KMS-11 (cell line): ENCODE results near the gene RSPH6A.

Source experiments
- H2AFZ ChIP-seq: fragments of 200-600 bp; sonication (generic); 2 replicates; pipeline ENCODE4 v1.6.1; 2016; ENCODE audit warnings: antibody characterized with exemption, mixed run types, low read depth
- H3K27ac ChIP-seq: fragments of 200-600 bp; sonication (generic); 2 replicates; pipeline ENCODE4 v1.6.1; 2016; ENCODE audit warnings: mild to moderate bottlenecking, mixed run types
- H3K27me3 ChIP-seq: fragments of 200-600 bp; sonication (generic); 2 replicates; pipeline ENCODE4 v1.6.1; 2017; ENCODE audit warnings: mild to moderate bottlenecking, low read depth, mixed run types, moderate library complexity; ENCODE audit not compliant: insufficient read depth
- H3K36me3 ChIP-seq: fragments of 200-600 bp; sonication (generic); 2 replicates; pipeline ENCODE4 v1.6.1; 2017; ENCODE audit warnings: mild to moderate bottlenecking, mixed run types; ENCODE audit not compliant: insufficient read depth
- H3K4me1 ChIP-seq: fragments of 200-600 bp; sonication (generic); 2 replicates; pipeline ENCODE4 v1.6.1; 2016; ENCODE audit warnings: mild to moderate bottlenecking, low read depth, mixed run types; ENCODE audit not compliant: poor library complexity, severe bottlenecking
- H3K4me2 ChIP-seq: fragments of 200-600 bp; sonication (generic); 2 replicates; pipeline ENCODE4 v1.7.0; 2016; ENCODE audit warnings: mild to moderate bottlenecking, mixed run types
- H3K4me3 ChIP-seq: fragments of 200-600 bp; sonication (generic); IDR thresholded peaks from 2 replicates; pipeline ENCODE4 v1.6.1; 2017; ENCODE audit warnings: low read depth, low read length, mixed read lengths; ENCODE audit not compliant: insufficient read depth
- H3K79me2 ChIP-seq: fragments of 200-600 bp; sonication (generic); 2 replicates; pipeline ENCODE4 v1.6.1; 2016; ENCODE audit warnings: low read depth, mixed run types; ENCODE audit not compliant: insufficient read depth
- H3K9ac ChIP-seq: fragments of 200-600 bp; sonication (generic); 2 replicates; pipeline ENCODE4 v1.6.1; 2016; ENCODE audit warnings: mild to moderate bottlenecking, mixed run types
- H4K20me1 ChIP-seq: fragments of 200-600 bp; sonication (generic); 2 replicates; pipeline ENCODE4 v1.6.1; 2016; ENCODE audit warnings: mild to moderate bottlenecking, mixed run types; ENCODE audit not compliant: insufficient read depth
- CTCF ChIP-seq: fragments of 200-600 bp; sonication (generic); conservative IDR thresholded peaks from 2 replicates; pipeline ENCODE4 v1.6.1; 2017; ENCODE audit warnings: low read depth, mild to moderate bottlenecking, antibody characterized with exemption, low read length, moderate library complexity, mixed read lengths

RSPH6A gene

DNA sequence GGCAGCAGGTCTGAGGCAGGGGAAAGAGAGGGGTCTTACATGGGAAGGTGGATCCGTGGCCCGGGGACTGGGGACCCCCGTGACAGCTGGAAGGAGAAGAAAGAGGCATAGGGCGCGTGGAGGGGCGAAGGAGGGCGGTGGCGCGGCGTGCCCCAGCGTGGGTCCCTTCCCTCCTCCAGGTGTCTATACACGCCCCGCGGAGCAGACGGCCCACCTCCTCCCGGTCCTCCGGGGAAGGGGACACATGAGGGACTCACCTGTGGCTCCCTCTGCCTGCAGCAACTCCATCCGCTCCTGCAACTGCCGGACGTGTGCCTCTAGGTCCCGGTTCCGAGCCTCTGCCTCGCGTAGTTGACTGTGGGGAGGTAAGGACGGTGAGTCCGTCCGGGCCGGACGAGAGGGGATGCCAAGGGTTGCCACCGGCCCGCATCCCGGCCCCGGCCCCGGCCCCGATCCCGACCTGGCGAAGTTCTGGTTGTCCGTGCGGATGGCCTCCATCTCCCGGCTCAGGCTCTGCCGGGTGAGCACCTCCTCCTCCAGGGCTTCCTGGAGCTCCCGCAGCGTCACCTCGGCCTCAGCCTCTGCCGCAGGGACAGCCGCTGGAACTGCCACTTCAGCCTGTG is 43.7 kb downstream of the RSPH6A start:
- H3K9ac ChIP-seq, result no peak overlapping the region
- H3K36me3 ChIP-seq, result no peaks in the 10 kb centered on the region
- no peaks in the 10 kb centered on the region for H4K20me1 ChIP-seq
- H3K4me1 ChIP-seq, result peaks cover 17% of the 10 kb centered on the region
- no peaks in the 10 kb centered on the region for H3K79me2 ChIP-seq
- H3K27me3 ChIP-seq, result peaks cover 6% of the 10 kb centered on the region
- H3K4me3 ChIP-seq, result no peak overlapping the region
- TF ChIP-seq CTCF, result no peak
- peak overlapping the region; percentile 98; the same call in 1 of the 2 replicates for H3K4me2 ChIP-seq
- no peak overlapping the region for H3K27ac ChIP-seq
- H2AFZ ChIP-seq, result no peak overlapping the region

GRCh38 chr19:45770192-45771101 is 44.7 kb downstream of the RSPH6A start:
- H3K9ac ChIP-seq, result peak overlapping the region; percentile 16; the same call in 1 of the 2 replicates
- H3K4me1 ChIP-seq, result peaks cover 17% of the 10 kb centered on the region
- H4K20me1 ChIP-seq, result no peaks in the 10 kb centered on the region
- H3K27ac ChIP-seq, result peak overlapping the region; percentile 45; the same call in 1 of the 2 replicates
- H3K36me3 ChIP-seq, result no peaks in the 10 kb centered on the region
- peak overlapping the region; percentile 43; the same call in 1 of the 2 replicates for H2AFZ ChIP-seq
- H3K4me2 ChIP-seq, result peak overlapping the region; percentile 98
- H3K79me2 ChIP-seq, result no peaks in the 10 kb centered on the region
- peak; percentile 97 for TF ChIP-seq CTCF
- peaks cover 6% of the 10 kb centered on the region for H3K27me3 ChIP-seq
- no peak overlapping the region for H3K4me3 ChIP-seq

- Histone ChIP-seq H3K27ac (peak overlapping the region; percentile 45; the same call in 1 of the 2 replicates), H3K4me2 (peak overlapping the region; percentile 98)
These were observed 45.3 kb downstream of the RSPH6A start for GRCh38 chr19:45769821-45770191.

More at GRCh38 chr19:45769821-45770191, 45.3 kb downstream of the RSPH6A start:
- no peak for TF ChIP-seq CTCF
- Histone ChIP-seq H4K20me1 (no peaks in the 10 kb centered on the region), H3K4me3 (no peak overlapping the region), H3K36me3 (no peaks in the 10 kb centered on the region), H3K27me3 (peaks cover 6% of the 10 kb centered on the region), H2AFZ (peak overlapping the region; percentile 43; the same call in 1 of the 2 replicates), H3K9ac (peak overlapping the region; percentile 16; the same call in 1 of the 2 replicates), H3K79me2 (no peaks in the 10 kb centered on the region), H3K4me1 (peaks cover 17% of the 10 kb centered on the region)
